H1 (cell line): Measurements from ENCODE around the gene TNFRSF1A. TPM values are rescaled to one million over a fixed set of nuclear protein-coding genes. Genes with fewer than 3 reads are reported as not detected.
A peak's percentile ranks its signal among the peaks of the same experiment; 100 is the strongest.

ENCODE experiments used
- CTCF ChIA-PET: fragments of 300-600 bp; sonication (Branson Sonifier 250); formaldehyde crosslinking; loops from one replicate; lab custom pipeline; 2021; ENCODE audit not compliant: partially characterized antibody; lab: Charles Lee
- POLR2A ChIA-PET: fragments of 300-600 bp; sonication (Branson Sonifier 250); formaldehyde crosslinking; loops from one replicate; lab custom pipeline; 2021; ENCODE audit warnings: inconsistent platforms; ENCODE audit not compliant: partially characterized antibody; lab: Charles Lee
- DNase-seq, 2 experiments: peaks; one replicate each; pipeline versions ENCODE4 v3.0.0 to v3.0.0-alpha.2; 2010 to 2022; ENCODE audit warnings: low spot score in 2 of 2, low read depth in 1 of 2, mixed read lengths in 1 of 2
- FAIRE-seq: peaks from 2 replicates; lab custom pipeline; 2011; peaks lifted over from hg19 to GRCh38; lab: Jason Lieb, UNC
- H2AFZ ChIP-seq: 2 replicates; pipeline ENCODE4 v1.8.1; 2012; ENCODE audit warnings: low read length, inconsistent platforms
- H2AK5ac ChIP-seq: 2 replicates; pipeline ENCODE4 v1.6.1; 2013; ENCODE audit warnings: low read depth, low read length
- H2BK120ac ChIP-seq: replicated peaks from 2 replicates; pipeline ENCODE3; 2013; ENCODE audit warnings: low read depth, low read length, inconsistent platforms
- H2BK12ac ChIP-seq: 2 replicates; pipeline ENCODE4 v1.6.1; 2013; ENCODE audit warnings: low read depth, low read length
- H2BK15ac ChIP-seq: 2 replicates; pipeline ENCODE4 v1.6.1; 2013; ENCODE audit warnings: low read length
- H2BK20ac ChIP-seq: 2 replicates; pipeline ENCODE4 v1.6.1; 2013; ENCODE audit warnings: low read length
- H2BK5ac ChIP-seq: 2 replicates; pipeline ENCODE4 v1.6.1; 2013; ENCODE audit warnings: low read depth, low read length
- H3K14ac ChIP-seq: 2 replicates; pipeline ENCODE4 v1.6.1; 2013; ENCODE audit warnings: inconsistent platforms; ENCODE audit not compliant: insufficient read length
- H3K18ac ChIP-seq: 2 replicates; pipeline ENCODE4 v1.6.1; 2013; ENCODE audit warnings: low read length; ENCODE audit errors: extremely low read depth
- H3K23ac ChIP-seq: 2 replicates; pipeline ENCODE4 v1.6.1; 2013; ENCODE audit warnings: inconsistent platforms; ENCODE audit not compliant: insufficient read length
- H3K23me2 ChIP-seq: 2 replicates; pipeline ENCODE4 v1.6.1; 2013; ENCODE audit warnings: low read depth, low read length
- H3K27ac ChIP-seq: 2 replicates; pipeline ENCODE4 v1.6.1; 2011; ENCODE audit warnings: low read depth, low read length, inconsistent platforms
- H3K27me3 ChIP-seq, 4 experiments: replicated peaks in 1 of 4; 1 replicate in 1 of 4; 2 replicates in 3 of 4; pipeline versions ENCODE4 v1.6.1 to v1.8.1; 2011 to 2013; ENCODE audit warnings: low read length in 3 of 4, mild to moderate bottlenecking in 3 of 4, inconsistent platforms in 2 of 4, mixed read lengths in 2 of 4, moderate library complexity in 1 of 4; ENCODE audit not compliant: control insufficient read depth in 3 of 4, insufficient read depth in 3 of 4; ENCODE audit errors: extremely low read depth in 1 of 4
- H3K36me3 ChIP-seq, 4 experiments: 2 replicates each; pipeline versions ENCODE4 v1.6.1 to v1.8.1; 2011 to 2013; ENCODE audit warnings: mild to moderate bottlenecking in 4 of 4, low read length in 3 of 4, moderate library complexity in 2 of 4, control low read depth in 1 of 4, inconsistent platforms in 1 of 4; ENCODE audit not compliant: insufficient read depth in 4 of 4, control insufficient read depth in 2 of 4
- H3K4ac ChIP-seq: replicated peaks from 2 replicates; pipeline ENCODE3; 2013; ENCODE audit warnings: low read length, low read depth, mixed read lengths, inconsistent platforms; ENCODE audit not compliant: insufficient read length
- H3K4me1 ChIP-seq, 4 experiments: replicated peaks in 1 of 4; 1 replicate in 1 of 4; 2 replicates in 3 of 4; pipeline versions ENCODE4 v1.6.1 to v1.8.1; 2011 to 2013; ENCODE audit warnings: low read length in 3 of 4, inconsistent platforms in 2 of 4, mixed read lengths in 1 of 4; ENCODE audit not compliant: insufficient read depth in 4 of 4, control insufficient read depth in 3 of 4
- H3K4me2 ChIP-seq, 2 experiments: 2 replicates each; pipeline versions ENCODE4 v1.6.1 to v1.8.1; 2011 to 2013; ENCODE audit warnings: low read depth in 2 of 2, low read length in 2 of 2, control low read depth in 1 of 2, inconsistent platforms in 1 of 2, mild to moderate bottlenecking in 1 of 2; ENCODE audit not compliant: insufficient read depth in 1 of 2
- H3K4me3 ChIP-seq, 4 experiments: fragments of 200-600, 300-600 bp in 1 of 4; sonication (generic), shearing (Covaris generic), sonication (Bioruptor Twin) in 1 of 4; 2 replicates each; pipeline versions ENCODE4 v1.5.1 to v1.8.1; 2011 to 2016; ENCODE audit warnings: low read length in 4 of 4, low read depth in 3 of 4, control low read depth in 2 of 4, inconsistent platforms in 2 of 4, mild to moderate bottlenecking in 2 of 4, mixed read lengths in 1 of 4, moderate library complexity in 1 of 4; ENCODE audit not compliant: insufficient read depth in 2 of 4; ENCODE audit errors: extremely low read depth in 1 of 4
- H3K56ac ChIP-seq: replicated peaks from 2 replicates; pipeline ENCODE3; 2013; ENCODE audit warnings: low read depth, mild to moderate bottlenecking, mixed read lengths, low read length, inconsistent platforms; ENCODE audit not compliant: insufficient read length
- H3K79me1 ChIP-seq: 2 replicates; pipeline ENCODE4 v1.6.1; 2013; ENCODE audit warnings: low read depth, low read length, control low read depth
- H3K79me2 ChIP-seq, 2 experiments: 2 replicates each; pipeline versions ENCODE4 v1.6.1 to v1.8.1; 2012 to 2013; ENCODE audit warnings: low read length in 2 of 2, mild to moderate bottlenecking in 2 of 2, inconsistent platforms in 1 of 2; ENCODE audit not compliant: insufficient read depth in 2 of 2, control insufficient read depth in 1 of 2
- H3K9ac ChIP-seq, 4 experiments: replicated peaks in 1 of 4; 1 replicate in 1 of 4; 2 replicates in 3 of 4; pipeline versions ENCODE4 v1.6.1 to v1.8.1; 2011 to 2013; ENCODE audit warnings: low read depth in 3 of 4, low read length in 3 of 4, control low read depth in 2 of 4, mild to moderate bottlenecking in 2 of 4, moderate library complexity in 2 of 4, inconsistent platforms in 1 of 4; ENCODE audit errors: extremely low read depth in 1 of 4
- H3K9me3 ChIP-seq, 2 experiments: 2 replicates each; pipeline versions ENCODE4 v1.6.1 to v1.8.1; 2012 to 2013; ENCODE audit warnings: mild to moderate bottlenecking in 2 of 2, moderate library complexity in 2 of 2, control low read depth in 1 of 2, inconsistent platforms in 1 of 2, low read depth in 1 of 2, low read length in 1 of 2, mixed read lengths in 1 of 2; ENCODE audit not compliant: insufficient read depth in 2 of 2
- H4K20me1 ChIP-seq, 2 experiments: replicated peaks in 1 of 2; 2 replicates each; pipeline versions ENCODE3 to v1.8.1; 2011 to 2013; ENCODE audit warnings: inconsistent platforms in 2 of 2, low read length in 2 of 2, mild to moderate bottlenecking in 1 of 2; ENCODE audit not compliant: insufficient read depth in 2 of 2, control insufficient read depth in 1 of 2
- H4K5ac ChIP-seq: 2 replicates; pipeline ENCODE4 v1.6.1; 2013; ENCODE audit warnings: low read length, low read depth, mixed read lengths, inconsistent platforms; ENCODE audit not compliant: insufficient read length
- H4K8ac ChIP-seq: 2 replicates; pipeline ENCODE4 v1.8.0; 2013; ENCODE audit warnings: mild to moderate bottlenecking, moderate library complexity, low read length, inconsistent platforms; ENCODE audit not compliant: insufficient read depth; ENCODE audit errors: extremely low read depth
- H4K91ac ChIP-seq: replicated peaks from 2 replicates; pipeline ENCODE3; 2013; ENCODE audit warnings: low read length, mixed read lengths, inconsistent platforms; ENCODE audit not compliant: insufficient read length
- ASH2L ChIP-seq: fragments of 200-600, 300-600 bp; sonication (generic); IDR thresholded peaks from one replicate; pipeline ENCODE4 v1.7.1; 2017; ENCODE audit warnings: low read length
- CBX8 ChIP-seq: fragments of 300-800, 300-1000 bp; sonication (generic); IDR thresholded peaks from 2 replicates; pipeline ENCODE4 v1.7.1; 2016; ENCODE audit warnings: low read depth, low read length, borderline replicate concordance
- GTF2F1 ChIP-seq: IDR thresholded peaks from 2 replicates; pipeline ENCODE4 v1.6.1; 2012; ENCODE audit warnings: low read depth, low read length, improper control_type of control experiment, borderline replicate concordance
- JUN ChIP-seq: IDR thresholded peaks from 2 replicates; pipeline ENCODE4 v1.6.1; 2011; ENCODE audit warnings: low read depth, mild to moderate bottlenecking, improper control_type of control experiment, low read length
- KDM5A ChIP-seq: fragments of 200-600 bp; IDR thresholded peaks from 2 replicates; pipeline ENCODE4 v1.7.1; 2012; ENCODE audit warnings: mild to moderate bottlenecking, low read length, inconsistent platforms, mixed read lengths
- MAFK ChIP-seq: IDR thresholded peaks from 2 replicates; pipeline ENCODE4 v1.6.1; 2012; ENCODE audit warnings: low read depth, mild to moderate bottlenecking, improper control_type of control experiment, low read length
- POLR2A ChIP-seq, 2 experiments: IDR thresholded peaks; 1 replicate in 1 of 2; 2 replicates in 1 of 2; pipeline ENCODE4 v1.6.1; 2011; ENCODE audit warnings: low read depth in 2 of 2, low read length in 2 of 2, mild to moderate bottlenecking in 2 of 2; ENCODE audit errors: control extremely low read depth in 1 of 2
- RXRA ChIP-seq: IDR thresholded peaks from 2 replicates; pipeline ENCODE4 v1.6.1; 2011; ENCODE audit warnings: low read depth, mild to moderate bottlenecking, low read length, moderate library complexity; ENCODE audit not compliant: insufficient read depth
- TEAD4 ChIP-seq: IDR thresholded peaks from 2 replicates; pipeline ENCODE4 v1.6.1; 2012; ENCODE audit warnings: low read depth, low read length, inconsistent platforms, mixed read lengths
- USF2 ChIP-seq: IDR thresholded peaks from 2 replicates; pipeline ENCODE4 v1.6.1; 2011; ENCODE audit warnings: low read length, improper control_type of control experiment
- WGBS, 2 experiments: shearing (Covaris generic) in 1 of 2; methylation state at CpG; one replicate each; pipeline versions ENCODE4 v1.1.6 to v1.1.7; 2013 to 2015; ENCODE audit warnings: low lambda C conversion rate in 2 of 2, mixed read lengths in 2 of 2, inconsistent platforms in 1 of 2, low coverage in 1 of 2, missing lambda C conversion rate in 1 of 2; ENCODE audit not compliant: insufficient replicate concordance in 2 of 2, insufficient coverage in 1 of 2, insufficient read length in 1 of 2; ENCODE audit errors: extremely low coverage in 1 of 2, missing lambda C conversion rate in 1 of 2; 5-methylcytosine and 5-hydroxymethylcytosine counted together
- polyA plus RNA-seq, 7 experiments: library from polyadenylated mRNA; depleted of rRNA in 3 of 7; stranded (reverse) in 5 of 7; unstranded in 2 of 7; fragments of >200 nt in 5 of 7; fragments of 200-250 nt in 2 of 7; gene quantifications; 1 replicate in 5 of 7; 2 replicates in 1 of 7; 4 replicates in 1 of 7; pipeline versions ENCODE4 v1.2.1 to v1.2.3, GENCODE V29; 2011 to 2013; ENCODE audit warnings: missing spikeins in 2 of 7, mixed read lengths in 2 of 7
- total RNA-seq: library from RNA; stranded (reverse); fragmentation: NEBNext Ultra II Directional; extraction: Animal tissue kit (Norgen Biotek cat#: 25700); gene quantifications from 2 replicates; pipeline ENCODE4 v1.2.1, GENCODE V29; 2021

Gene TNFRSF1A
- total and polyA plus RNA-seq, 2 of the 8 experiments (the other 6 are each of a cell fraction or from before 2014, with no cell fraction given): 28.7 to 42.1 TPM

GRCh38 chr12:6336079-6336888 is 5.6 kb downstream of the TNFRSF1A start:
- peaks cover 0 to 4% of the 10 kb centered on the region in 2 experiments for H4K20me1 ChIP-seq
- TF ChIP-seq GTF2F1: no peak
- TF ChIP-seq USF2: peak; percentile 74
- TF ChIP-seq POLR2A (IDR thresholded peaks at IDR 0.05; ENCODE audit: control extremely low read depth in 1 of 2, low read depth in 2 of 2, low read length in 2 of 2): peak in 1 of 2 experiments; percentile 83; a peak in 2 of 3 replicates
- TF ChIP-seq KDM5A: no peak
- no peak for TF ChIP-seq RXRA
- TF ChIP-seq JUN: no peak
- peak; percentile 24; the same call in 1 of the 2 replicates for TF ChIP-seq TEAD4
- TF ChIP-seq CBX8: no peak
- TF ChIP-seq MAFK: peak; percentile 98
- TF ChIP-seq ASH2L: peak; percentile 83

More at GRCh38 chr12:6336079-6336888, 5.6 kb downstream of the TNFRSF1A start:
- no peaks in the 10 kb centered on the region for H3K27me3 ChIP-seq
- H3K18ac ChIP-seq: peak overlapping the region; percentile 95
- H3K36me3 ChIP-seq: peaks cover 12 to 20% (median 14%) of the 10 kb centered on the region in 4 experiments; a peak in 5 of 8 replicates
- H3K4me1 ChIP-seq: peaks cover 19 to 52% (median 33%) of the 10 kb centered on the region in 4 experiments
- H3K23ac ChIP-seq: no peak overlapping the region
- DNase-seq: peak; percentile 89 to 96
- H2BK12ac ChIP-seq: peak overlapping the region; percentile 84
- H2BK5ac ChIP-seq: peak overlapping the region; percentile 93
- peak overlapping the region; percentile 93; the same call in 1 of the 2 replicates for H4K8ac ChIP-seq
- POLR2A ChIA-PET: interaction anchor here (0.5 to 17.5 kb wide), 28 partner anchors 3 to 433 kb away, joined by 3 to 286 read pairs (median 6); partner anchors contain the start of genes CD27, GAPDH, LTBR and MRPL51
- peak overlapping the region; percentile 54 for H3K4ac ChIP-seq
- peak overlapping the region; percentile 79 for H4K91ac ChIP-seq
- no peak overlapping the region for H3K14ac ChIP-seq
- peak overlapping the region; percentile 82 for H4K5ac ChIP-seq
- peak overlapping the region; percentile 24; the same call in 1 of the 2 replicates for H2BK15ac ChIP-seq
- H3K4me2 ChIP-seq: peak overlapping the region; percentile 62 to 87
- peak overlapping the region; percentile 59 for H2BK120ac ChIP-seq
- peaks cover 9% of the 10 kb centered on the region for H3K79me1 ChIP-seq
- H3K56ac ChIP-seq: peak overlapping the region; percentile 17
- peaks cover 18% of the 10 kb centered on the region for H3K23me2 ChIP-seq
- H3K9ac ChIP-seq: peak overlapping the region in 3 of 4 experiments; percentile 56 to 60 (median 60); a peak in 6 of 7 replicates
- H2AK5ac ChIP-seq: peak overlapping the region; percentile 87
- H3K4me3 ChIP-seq: peak overlapping the region; percentile 14 to 51 (median 32); a peak in 6 of 8 replicates
- H3K27ac ChIP-seq: peak overlapping the region; percentile 88
- whole genome bisulfite sequencing, 2 experiments: 0% methylated on average over 12 of the region's 12 CpGs; no CpG with 5 or more reads in 1 of the 2 experiments
- peak; percentile 90 for FAIRE-seq
- H3K9me3 ChIP-seq: no peaks in the 10 kb centered on the region
- H2AFZ ChIP-seq: no peak overlapping the region
- H3K79me2 ChIP-seq: peaks cover 7 to 66% of the 10 kb centered on the region in 2 experiments
- H2BK20ac ChIP-seq: peak overlapping the region; percentile 98
- CTCF ChIA-PET: interaction anchor here (0.7 to 11.4 kb wide), 19 partner anchors 9 to 908 kb away, joined by 3 to 109 read pairs (median 4); no protein-coding TSS in a partner anchor
